ENCODE results near the gene ITGA6. TPM values are rescaled to one million over a fixed set of nuclear protein-coding genes. Genes with fewer than 3 reads are reported as not detected.

Gene ITGA6
- polyA plus RNA-seq, 2 of the 4 experiments (the other 2 are of a cell fraction) = 25.7 to 27.7 TPM

GRCh38 chr2:172448544-172449267 lies 21.3 kb downstream of the ITGA6 start (continued):
- TF ChIP-seq, protein P1, sequence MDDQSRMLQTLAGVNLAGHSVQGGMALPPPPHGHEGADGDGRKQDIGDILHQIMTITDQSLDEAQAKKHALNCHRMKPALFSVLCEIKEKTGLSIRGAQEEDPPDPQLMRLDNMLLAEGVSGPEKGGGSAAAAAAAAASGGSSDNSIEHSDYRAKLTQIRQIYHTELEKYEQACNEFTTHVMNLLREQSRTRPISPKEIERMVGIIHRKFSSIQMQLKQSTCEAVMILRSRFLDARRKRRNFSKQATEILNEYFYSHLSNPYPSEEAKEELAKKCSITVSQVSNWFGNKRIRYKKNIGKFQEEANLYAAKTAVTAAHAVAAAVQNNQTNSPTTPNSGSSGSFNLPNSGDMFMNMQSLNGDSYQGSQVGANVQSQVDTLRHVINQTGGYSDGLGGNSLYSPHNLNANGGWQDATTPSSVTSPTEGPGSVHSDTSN (IDR thresholded peaks at IDR 0.05) = no peak
- TF ChIP-seq POLR2A (IDR thresholded peaks at IDR 0.05; ENCODE audit: low read length) (no peak), KDM5A (IDR thresholded peaks at IDR 0.05) (no peak), EHF (CRISPR knock-in tag; IDR thresholded peaks at IDR 0.05) (no peak)

DNA sequence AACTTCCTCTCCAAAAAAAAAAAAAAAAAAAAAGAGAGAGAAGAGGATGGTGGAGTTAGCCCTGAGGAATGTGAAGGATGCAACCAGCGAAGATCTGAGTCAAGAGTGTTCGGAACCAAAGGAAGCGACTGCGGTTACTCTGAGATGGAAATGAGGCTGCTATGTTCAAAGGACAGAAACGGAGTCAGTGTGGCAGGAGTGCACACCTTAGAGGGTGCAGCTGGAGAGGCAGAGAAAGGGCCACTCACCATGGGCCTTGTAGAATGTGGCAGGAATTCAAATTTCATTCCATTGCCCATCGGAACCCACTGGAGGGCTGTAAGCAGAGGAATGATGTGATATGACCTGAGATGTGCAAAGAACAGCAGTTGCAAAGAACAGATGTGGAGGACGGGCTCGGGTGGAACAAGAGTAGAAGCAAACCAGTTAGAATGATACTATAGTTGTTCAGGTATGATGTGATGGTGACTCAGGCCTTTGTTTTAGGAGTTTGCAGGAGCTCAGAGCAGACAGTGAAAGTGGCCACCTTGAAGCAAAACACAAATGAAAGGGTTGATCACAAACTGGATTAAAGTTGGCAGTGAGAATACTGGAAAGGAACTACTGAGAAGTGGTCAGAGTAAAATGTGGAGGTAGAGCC lies 22.6 kb downstream of the ITGA6 start:
- H3K4me1 ChIP-seq = peaks cover 24% of the 10 kb centered on the region; the same call in 2 of the 3 replicates
- DNase-seq (ENCODE audit: low read depth in 1 of 2, low spot score in 1 of 2) (no peak), ATAC-seq (no peak), FAIRE-seq (no peak)
- POLR2A ChIA-PET = no interaction called here
- TF ChIP-seq REST (IDR thresholded peaks at IDR 0.05) = no peak
- no peak for TF ChIP-seq HOXB13 (CRISPR knock-in tag; IDR thresholded peaks at IDR 0.05; ENCODE audit: low read depth)
- TF ChIP-seq ESRRA (IDR thresholded peaks at IDR 0.05; ENCODE audit: borderline replicate concordance, low read length) = no peak
- no peak for TF ChIP-seq POLR2A (IDR thresholded peaks at IDR 0.05; ENCODE audit: low read length)
- no peak for TF ChIP-seq HOXB5 (CRISPR knock-in tag; IDR thresholded peaks at IDR 0.05)
- TF ChIP-seq MAX (IDR thresholded peaks at IDR 0.05) = no peak
- 89% methylated on average over 8 of the region's 8 CpGs for WGBS (ENCODE audit: missing lambda C conversion rate)
- no peaks in the 10 kb centered on the region for H3K9me3 ChIP-seq
- no peak overlapping the region for H3K4me2 ChIP-seq
- no peak overlapping the region for H3K27ac ChIP-seq
- CTCF ChIA-PET = interaction anchor here (20.7 to 33.8 kb wide), 2 partner anchors 9 to 13 kb away, joined by 654 read pairs; partner anchors contain the start of gene ITGA6
- H3K4me3 ChIP-seq = no peak overlapping the region

DNA sequence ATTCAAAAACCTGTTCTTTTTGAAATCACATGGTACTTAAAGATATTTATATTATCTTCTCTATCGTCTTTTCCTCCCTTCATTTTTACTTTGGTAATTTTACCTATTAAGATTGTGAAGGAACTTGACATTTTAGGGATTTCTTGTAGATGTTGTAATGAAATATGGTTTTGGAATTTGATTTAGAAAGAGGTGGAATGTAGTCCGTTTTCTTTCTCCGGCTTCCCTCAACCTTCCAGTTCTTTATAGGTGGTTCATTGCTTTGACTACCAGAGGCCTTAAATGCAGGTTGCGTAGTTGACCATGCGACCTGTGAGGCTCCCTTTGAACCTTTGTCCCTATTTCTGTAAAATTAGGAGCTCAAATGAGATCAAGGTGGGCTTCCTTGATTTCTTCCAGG lies 24.5 kb downstream of the ITGA6 start:
- FAIRE-seq (no peak), ATAC-seq (no peak), DNase-seq (ENCODE audit: low read depth in 1 of 2, low spot score in 1 of 2) (no peak)
- H3K4me3 ChIP-seq = no peak overlapping the region
- no peak overlapping the region for H3K27ac ChIP-seq
- CTCF ChIA-PET = interaction anchor here (0.6 to 33.8 kb wide), 5 partner anchors 7 to 279 kb away, joined by 3 to 654 read pairs (median 14); partner anchors contain the start of gene ITGA6
- peaks cover 24% of the 10 kb centered on the region; the same call in 2 of the 3 replicates for H3K4me1 ChIP-seq
- 89% methylated on average over 5 of the region's 5 CpGs for WGBS (ENCODE audit: missing lambda C conversion rate)
- H3K4me2 ChIP-seq = no peak overlapping the region
- no peaks in the 10 kb centered on the region for H3K9me3 ChIP-seq
- POLR2A ChIA-PET = interaction anchor here (1.3 kb wide), 1 partner anchor 9 kb away, joined by 3 read pairs; no protein-coding TSS in a partner anchor
- TF ChIP-seq CHD2 (IDR thresholded peaks at IDR 0.05; ENCODE audit: low read length, partially characterized antibody) (no peak), ESRRA (IDR thresholded peaks at IDR 0.05; ENCODE audit: borderline replicate concordance, low read length) (no peak), BCL3 (IDR thresholded peaks at IDR 0.05) (no peak), HDAC2 (IDR thresholded peaks at IDR 0.05) (no peak), PHF8 (IDR thresholded peaks at IDR 0.05; ENCODE audit: borderline replicate concordance, low read depth) (no peak), HEYL (CRISPR knock-in tag; IDR thresholded peaks at IDR 0.05) (no peak), CBX2 (IDR thresholded peaks at IDR 0.05; ENCODE audit: borderline replicate concordance, low read depth) (no peak), HOXB13 (CRISPR knock-in tag; IDR thresholded peaks at IDR 0.05; ENCODE audit: low read depth) (no peak)
- TF ChIP-seq, protein P2, sequence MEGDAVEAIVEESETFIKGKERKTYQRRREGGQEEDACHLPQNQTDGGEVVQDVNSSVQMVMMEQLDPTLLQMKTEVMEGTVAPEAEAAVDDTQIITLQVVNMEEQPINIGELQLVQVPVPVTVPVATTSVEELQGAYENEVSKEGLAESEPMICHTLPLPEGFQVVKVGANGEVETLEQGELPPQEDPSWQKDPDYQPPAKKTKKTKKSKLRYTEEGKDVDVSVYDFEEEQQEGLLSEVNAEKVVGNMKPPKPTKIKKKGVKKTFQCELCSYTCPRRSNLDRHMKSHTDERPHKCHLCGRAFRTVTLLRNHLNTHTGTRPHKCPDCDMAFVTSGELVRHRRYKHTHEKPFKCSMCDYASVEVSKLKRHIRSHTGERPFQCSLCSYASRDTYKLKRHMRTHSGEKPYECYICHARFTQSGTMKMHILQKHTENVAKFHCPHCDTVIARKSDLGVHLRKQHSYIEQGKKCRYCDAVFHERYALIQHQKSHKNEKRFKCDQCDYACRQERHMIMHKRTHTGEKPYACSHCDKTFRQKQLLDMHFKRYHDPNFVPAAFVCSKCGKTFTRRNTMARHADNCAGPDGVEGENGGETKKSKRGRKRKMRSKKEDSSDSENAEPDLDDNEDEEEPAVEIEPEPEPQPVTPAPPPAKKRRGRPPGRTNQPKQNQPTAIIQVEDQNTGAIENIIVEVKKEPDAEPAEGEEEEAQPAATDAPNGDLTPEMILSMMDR (IDR thresholded peaks at IDR 0.05) = no peak

Data from A549 (cell line).